Adipose tissue (tissue), 3 donors: ENCODE results near the gene DDX55. TPM values are rescaled to one million over a fixed set of nuclear protein-coding genes. Genes with fewer than 3 reads are reported as not detected.
"Not testable (repeated sequence)": the region's sequence is repeated elsewhere in the genome, so short reads cannot be mapped to it uniquely, and the experiment has no call there.

Source experiments
- H3K27ac ChIP-seq: one replicate; pipeline ENCODE4 v1.5.1; 2013; ENCODE audit warnings: low read depth, low read length
- WGBS, 3 donors: extraction: QIAGEN DNeasy Blood & Tissue Kit; methylation state at CpG; one replicate each; pipeline ENCODE4 v1.1.7; 2013; 5-methylcytosine and 5-hydroxymethylcytosine counted together
- polyA plus RNA-seq, 3 donors: library from polyadenylated mRNA; stranded (reverse); fragments of 200-250 nt; gene quantifications; one replicate each; pipeline ENCODE4 v1.2.3, GENCODE V29; 2013
- donor health status: healthy with polysubstance abuse.
- donor health status: Bipolar disorder and iron deficiency.
- donor health status: healthy.

Gene DDX55
- polyA plus RNA-seq, 3 donors, result 8.2 to 15.8 (median 8.3) TPM

DNA sequence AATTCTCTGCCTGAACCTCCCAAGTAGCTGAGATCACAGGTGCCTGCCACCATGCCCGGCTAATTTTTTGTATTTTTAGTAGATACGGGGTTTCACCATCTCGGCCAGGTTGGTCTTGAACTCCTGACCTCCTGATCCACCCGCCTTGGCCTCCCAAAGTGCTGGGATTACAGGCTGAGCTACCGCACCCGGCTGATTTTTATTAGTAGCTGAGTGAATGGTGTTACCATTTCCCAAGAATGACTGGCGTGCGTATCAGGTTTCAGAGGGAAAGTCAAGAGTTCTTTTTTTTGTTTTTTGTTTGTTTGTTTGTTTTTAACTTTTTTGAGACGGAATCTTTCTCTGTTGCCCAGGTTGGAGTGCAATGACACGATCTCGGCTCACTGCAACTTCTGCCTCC, 1.6 kb downstream of the DDX55 start:
- 80 to 91% (median 90%) methylated on average over 11 of the region's 11 CpGs for WGBS, 3 donors
- not testable (repeated sequence) for H3K27ac ChIP-seq

DNA sequence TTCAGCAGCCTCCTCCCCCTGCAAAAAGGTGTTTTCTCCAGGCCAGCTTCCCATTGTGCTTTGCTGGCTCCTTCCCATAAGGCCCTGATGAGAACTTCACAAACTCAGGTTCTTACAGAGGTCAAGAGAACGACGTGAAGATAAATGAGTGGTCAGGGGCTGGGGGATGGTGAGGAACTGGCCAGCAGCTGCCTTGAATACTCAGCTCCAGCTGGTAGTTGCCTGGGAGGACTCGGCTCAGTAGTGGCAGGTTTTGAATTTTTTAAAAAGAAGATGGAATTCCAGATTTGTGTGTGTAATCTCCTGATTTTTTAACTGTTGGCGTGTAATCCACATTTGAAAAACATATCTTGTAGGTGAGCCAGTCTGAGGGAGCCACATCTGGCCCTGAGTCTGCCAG, 5.9 kb downstream of the DDX55 start:
- WGBS, 3 donors, result 77 to 82% (median 80%) methylated on average over 4 of the region's 4 CpGs

DNA sequence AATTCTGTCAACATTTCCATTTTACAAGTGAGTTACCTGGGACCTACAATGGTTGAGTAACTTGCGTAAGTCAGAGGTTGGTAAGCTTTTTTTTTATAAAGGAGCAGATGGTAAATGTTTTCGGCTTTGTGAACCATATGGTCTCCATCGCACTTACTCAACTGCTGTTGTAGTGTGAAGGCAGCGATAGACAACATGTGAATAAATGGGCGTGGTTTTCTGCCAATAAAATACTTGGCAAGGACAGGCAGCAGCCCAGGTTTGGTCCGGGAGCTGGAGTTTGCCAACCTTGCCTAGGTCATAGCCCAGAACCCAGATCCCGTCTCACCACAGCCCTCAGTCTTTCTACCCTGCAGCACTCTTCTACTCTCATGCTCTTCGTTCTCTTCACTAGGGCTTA, 6.3 kb downstream of the DDX55 start:
- no peak overlapping the region for H3K27ac ChIP-seq
- WGBS, 3 donors, result 89 to 95% (median 92%) methylated on average over 8 of the region's 8 CpGs

More for the DNA sequence above, 5.9 kb downstream of the DDX55 start:
- no peak overlapping the region for H3K27ac ChIP-seq

DNA sequence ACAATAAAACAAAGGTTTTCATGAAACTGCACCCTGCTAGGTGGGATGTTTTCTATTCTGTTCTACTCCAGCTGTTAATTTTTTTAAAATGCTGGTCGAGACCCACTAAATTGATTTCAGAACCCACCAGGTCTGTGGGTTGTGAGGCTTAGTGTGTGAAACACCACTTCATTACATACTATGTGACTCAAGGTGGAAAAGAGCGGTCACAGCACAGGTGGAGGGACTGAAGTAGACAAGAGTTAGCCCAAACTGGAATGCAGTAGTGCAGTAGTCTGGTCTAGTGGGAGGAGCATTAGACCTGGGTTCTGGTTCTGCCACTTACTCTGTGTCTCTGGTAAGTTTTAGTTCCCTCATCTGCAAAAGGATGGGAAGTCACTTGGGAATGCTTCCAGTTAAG, 12.2 kb downstream of the DDX55 start:
- WGBS, 3 donors, result 91 to 97% (median 96%) methylated on average over 2 of the region's 2 CpGs
- H3K27ac ChIP-seq, result no peak overlapping the region

DNA sequence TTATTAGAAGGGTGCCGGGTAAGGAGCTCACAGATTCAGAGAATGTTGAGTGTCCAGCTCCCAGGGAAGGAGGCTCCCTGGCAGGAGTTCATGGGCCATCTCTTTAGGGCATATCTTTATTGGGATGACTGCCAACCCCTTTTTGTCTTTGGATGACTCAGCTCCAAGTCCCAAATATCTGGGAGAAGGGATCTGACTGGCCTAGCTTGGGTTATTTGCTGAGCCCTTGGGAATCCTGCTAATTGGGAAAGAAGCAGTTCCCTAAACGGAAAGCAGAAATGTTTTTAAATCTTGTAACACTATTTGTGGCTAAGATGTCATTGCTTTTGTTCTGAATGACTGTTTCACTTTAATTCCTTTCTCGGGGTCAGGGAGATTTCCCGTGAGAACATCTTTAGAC, 12.6 kb downstream of the DDX55 start:
- WGBS, 3 donors, result 49 to 87% (median 54%) methylated on average over 4 of the region's 4 CpGs
- no peak overlapping the region for H3K27ac ChIP-seq

DNA sequence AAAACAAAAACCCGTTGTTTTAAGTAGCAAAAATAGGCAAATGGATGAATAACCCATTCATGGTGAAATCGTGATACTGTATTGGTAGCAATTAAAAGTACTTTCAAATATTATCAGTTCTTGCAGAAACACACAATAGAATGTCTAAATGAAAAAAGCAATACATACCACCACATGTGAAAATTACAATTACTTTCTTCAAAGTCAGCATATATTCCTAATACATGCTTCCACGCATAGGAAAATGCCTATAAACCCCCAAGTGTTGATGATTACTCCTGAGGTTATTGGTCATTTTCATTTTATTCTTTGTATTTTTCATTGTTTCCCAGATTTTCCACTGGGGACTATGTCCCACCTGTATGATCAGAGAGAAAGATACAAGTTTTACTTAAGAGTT, 15.2 kb downstream of the DDX55 start:
- 84 to 94% (median 87%) methylated on average over 3 of the region's 3 CpGs for WGBS, 3 donors

DNA sequence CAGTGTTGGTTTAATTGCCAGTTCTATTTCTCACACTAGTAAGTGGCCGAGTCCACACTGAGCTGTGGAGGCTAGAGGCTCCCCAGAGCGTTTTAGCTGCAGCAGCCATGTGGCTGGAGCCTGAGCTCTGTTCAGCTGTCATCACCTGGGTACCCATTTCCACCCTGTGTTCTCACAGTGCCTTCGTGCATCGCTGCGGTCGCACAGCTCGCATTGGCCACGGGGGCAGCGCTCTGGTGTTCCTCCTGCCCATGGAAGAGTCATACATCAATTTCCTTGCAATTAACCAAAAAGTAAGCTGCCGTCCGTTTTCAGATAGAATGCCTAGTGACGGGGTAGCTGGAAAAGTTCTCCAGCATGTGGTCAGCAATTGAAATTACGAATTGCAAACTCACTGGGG, 15.7 kb downstream of the DDX55 start:
- 88 to 91% (median 89%) methylated on average over 13 of the region's 13 CpGs for WGBS, 3 donors

More for the DNA sequence above, 15.2 kb downstream of the DDX55 start:
- no peak overlapping the region for H3K27ac ChIP-seq

DNA sequence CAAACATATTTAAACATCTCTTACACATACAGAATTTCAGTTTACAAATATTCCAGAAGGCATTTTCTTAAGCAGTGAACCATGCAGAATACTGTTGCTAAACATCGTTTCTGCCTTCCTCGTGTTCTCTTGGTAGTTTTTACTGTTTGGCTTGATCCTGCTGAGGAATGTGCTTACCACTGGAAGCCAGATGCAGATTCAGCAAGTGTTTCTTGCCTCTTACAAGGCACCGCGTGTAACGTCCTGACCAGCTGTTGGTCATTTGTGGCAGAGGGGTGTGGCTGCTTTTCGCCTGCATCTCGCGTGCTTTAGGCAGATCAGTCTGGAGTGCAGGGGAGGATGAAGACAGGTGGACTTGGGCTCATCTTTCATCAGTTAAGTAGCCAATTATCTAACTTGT, 19.2 kb downstream of the DDX55 start:
- 78 to 89% (median 78%) methylated on average over 8 of the region's 8 CpGs for WGBS, 3 donors
- H3K27ac ChIP-seq, result no peak overlapping the region

More for the DNA sequence above, 15.7 kb downstream of the DDX55 start:
- H3K27ac ChIP-seq, result no peak overlapping the region

DNA sequence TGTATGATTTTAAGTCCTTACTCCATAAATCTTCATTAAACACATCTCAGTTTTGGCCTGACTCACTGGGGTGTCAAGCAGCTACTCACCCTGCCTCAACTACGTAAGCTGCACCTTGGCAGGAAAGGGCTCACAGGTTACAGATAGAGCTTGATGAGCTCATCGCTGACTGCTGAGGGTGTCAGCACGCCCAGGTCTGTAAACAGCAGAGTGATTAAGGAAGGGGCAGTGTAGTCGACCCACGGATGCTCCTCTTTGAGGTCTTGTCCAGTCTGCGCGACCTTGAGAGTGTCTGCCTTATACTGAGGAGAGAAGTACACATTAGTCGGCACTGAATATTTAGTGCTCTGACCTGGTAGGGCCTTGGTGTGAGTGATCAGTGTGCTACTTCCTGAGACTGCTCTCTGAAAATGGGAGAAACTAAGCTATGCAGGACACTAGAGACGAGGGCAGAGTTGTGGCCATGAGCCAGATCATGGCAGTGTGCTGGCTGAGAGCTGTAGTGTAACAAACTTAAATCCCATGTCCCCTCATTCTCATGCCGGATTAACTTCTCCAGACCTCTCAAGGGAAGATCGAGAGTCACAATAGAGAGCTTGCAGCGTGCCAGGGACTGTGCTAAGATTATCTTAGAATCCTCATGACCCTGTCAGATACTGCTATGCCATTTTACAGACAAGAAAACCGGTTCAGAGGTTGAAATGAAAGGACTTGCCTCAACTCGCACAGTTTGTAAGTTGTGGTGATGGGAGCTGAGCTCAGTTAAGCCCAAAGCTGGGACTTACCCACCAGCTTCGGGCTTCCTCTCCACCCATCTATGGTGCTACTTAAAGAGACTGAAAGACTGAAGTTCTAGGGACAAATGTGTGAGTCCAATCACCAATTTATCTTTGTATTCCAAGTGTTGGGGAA, 20.0 kb downstream of the DDX55 start:
- no peak overlapping the region for H3K27ac ChIP-seq
- 80 to 87% (median 86%) methylated on average over 15 of the region's 15 CpGs for WGBS, 3 donors

DNA sequence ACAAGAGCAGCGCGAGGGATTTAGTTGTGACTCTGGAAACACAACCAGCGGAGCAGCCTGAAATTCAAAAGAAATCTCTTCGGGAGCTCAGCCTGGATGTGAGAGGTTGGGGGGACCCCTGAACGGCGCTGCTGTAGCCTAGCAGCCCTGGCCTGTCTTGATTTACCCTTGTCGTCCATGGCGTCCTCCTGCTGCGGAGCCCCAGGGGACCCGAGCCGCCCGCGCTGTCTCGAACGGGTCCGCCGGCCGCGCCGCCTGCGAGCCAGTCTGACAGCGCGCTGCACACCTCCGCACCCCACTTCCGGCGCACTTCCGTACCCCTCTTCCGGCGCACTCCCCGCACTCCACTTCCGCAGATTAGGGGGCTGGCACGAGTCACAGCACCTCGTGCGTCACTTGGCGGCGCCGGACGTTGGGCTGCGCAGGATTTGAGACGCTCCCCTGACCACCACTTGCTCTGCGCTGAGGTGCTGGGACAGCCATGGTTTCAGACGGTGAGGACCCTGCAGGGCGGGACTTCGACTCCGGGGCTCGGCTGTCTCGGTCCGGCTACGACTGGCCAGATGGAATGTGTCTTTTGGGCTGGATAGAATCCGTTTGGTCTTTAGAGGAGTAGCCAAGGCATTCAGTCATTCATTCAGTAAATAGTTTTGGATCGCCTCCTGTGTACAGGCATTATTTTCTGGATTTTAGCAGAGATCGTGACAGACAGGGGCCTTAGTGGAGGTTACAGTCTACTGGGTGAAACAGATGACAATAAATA, 31.7 kb downstream of the DDX55 start, which contains the start of the genes EIF2B1 and GTF2H3:
EIF2B1 (minus strand) TSS at position 308 of the 763 bp plus-strand sequence; CDS start at position 179, 129 bp downstream.
GTF2H3 (plus strand) TSS at position 451 of the 763 bp plus-strand sequence; CDS start at position 482, 31 bp downstream.
- WGBS, 3 donors, result 0 to 1% (median 1%) methylated on average over 51 to 52 of the region's 52 CpGs
- peak within 1 kb of the TSS; percentile 21 for H3K27ac ChIP-seq

DNA sequence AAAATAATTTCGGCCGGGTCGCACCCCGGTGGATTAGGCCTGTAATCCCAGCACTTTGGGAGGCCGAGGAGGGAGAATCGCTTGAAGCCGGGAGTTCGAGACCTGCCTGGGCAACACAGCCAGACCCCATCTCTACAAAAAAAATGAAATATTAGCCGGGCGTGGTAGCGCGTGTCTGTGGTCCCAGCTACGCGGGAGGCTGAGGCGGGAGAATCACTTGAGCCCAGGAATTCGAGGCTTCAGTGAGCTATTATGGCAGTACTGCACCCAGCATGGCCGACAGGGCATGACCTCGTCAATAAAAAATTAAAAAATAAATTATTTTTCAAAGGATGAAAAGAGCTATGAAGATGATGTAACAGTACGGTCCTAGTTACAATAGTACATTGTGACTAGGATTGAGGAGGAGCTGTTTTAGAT, 32.3 kb downstream of the DDX55 start:
- WGBS, 3 donors, result 5 to 16% (median 16%) methylated on average over 19 of the region's 19 CpGs
- peak overlapping the region; percentile 21 for H3K27ac ChIP-seq

DNA sequence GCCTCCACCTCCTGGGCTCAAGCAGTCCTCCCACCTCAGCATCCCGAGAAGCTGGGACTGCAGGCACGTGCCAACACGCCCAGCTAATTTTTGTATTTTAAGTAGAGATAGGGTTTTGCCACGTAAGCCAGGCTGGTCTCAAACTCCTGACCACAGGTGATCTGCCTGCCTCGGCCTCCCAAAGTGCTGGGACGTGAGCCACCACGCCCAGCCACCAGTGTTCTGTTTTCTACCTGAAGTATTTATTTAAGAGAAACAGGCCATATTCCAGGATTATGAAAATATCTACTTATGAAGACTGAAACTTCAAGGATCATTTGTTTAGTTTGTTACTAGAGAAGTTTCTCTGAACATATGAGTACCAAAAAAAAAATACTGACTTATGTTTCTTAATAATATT, 42.0 kb downstream of the DDX55 start:
- no peak overlapping the region for H3K27ac ChIP-seq
- WGBS, 3 donors, result 76 to 94% (median 91%) methylated on average over 7 of the region's 7 CpGs

DNA sequence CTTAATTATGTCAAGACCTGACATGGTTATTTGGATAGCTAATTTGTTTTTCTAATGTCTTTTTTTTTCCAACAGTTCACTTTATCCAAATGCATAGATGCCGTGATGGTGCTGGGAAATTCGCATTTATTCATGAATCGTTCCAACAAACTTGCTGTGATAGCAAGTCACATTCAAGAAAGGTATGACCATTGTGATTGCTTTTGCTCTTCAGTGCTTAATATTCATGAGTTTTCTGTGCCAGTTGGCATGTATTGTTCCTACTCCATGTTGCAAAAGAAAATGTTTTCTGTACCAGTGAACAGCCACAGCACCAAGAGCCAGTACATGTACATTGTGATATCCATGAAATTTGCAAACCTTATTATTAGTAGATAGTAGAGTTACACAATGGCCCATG, 43.5 kb downstream of the DDX55 start:
- H3K27ac ChIP-seq, result no peak overlapping the region
- WGBS, 3 donors, result 98 to 100% (median 98%) methylated on average over 3 of the region's 3 CpGs

DNA sequence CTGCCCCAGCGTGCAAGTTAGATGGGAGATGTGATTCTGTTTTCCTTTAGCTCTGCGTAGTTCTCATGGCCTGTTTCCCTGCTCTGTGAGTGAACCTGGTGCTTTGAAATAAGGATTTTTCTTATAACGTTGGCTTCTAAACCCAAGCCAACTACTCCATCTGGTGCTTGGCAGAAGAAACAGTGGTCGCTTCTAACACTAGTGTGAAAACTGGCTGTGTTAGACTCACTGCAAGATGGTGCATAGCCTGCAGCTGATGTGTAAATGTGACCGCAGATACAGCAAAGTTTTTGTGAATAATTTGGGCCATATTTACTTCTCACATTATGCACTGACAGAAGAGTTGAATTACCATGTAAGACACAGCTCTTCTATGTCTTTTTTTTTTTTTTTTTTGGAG, 44.0 kb downstream of the DDX55 start:
- WGBS, 3 donors, result 88 to 90% (median 89%) methylated on average over 5 of the region's 5 CpGs
- H3K27ac ChIP-seq, result no peak overlapping the region

DNA sequence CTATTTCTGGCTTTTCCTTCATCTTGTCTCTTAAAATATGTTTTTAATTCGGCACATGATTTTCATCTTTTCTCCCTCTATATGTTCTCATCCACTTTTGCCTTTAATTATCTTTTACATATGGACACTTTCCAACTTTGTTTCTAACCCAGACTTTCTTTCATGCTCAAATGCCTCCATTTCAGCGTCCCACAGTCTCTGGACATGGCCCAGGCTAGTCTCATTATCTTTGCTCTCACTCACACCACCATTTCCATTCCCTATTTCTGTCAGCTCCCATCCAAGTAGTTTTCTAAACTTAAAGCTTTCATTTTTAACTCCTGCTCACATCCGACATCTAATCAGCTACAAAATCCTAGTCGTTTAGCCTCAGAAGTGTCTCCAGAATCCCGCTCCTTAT, 46.5 kb downstream of the DDX55 start:
- H3K27ac ChIP-seq, result no peak overlapping the region
- 88 to 93% (median 92%) methylated on average over 5 of the region's 5 CpGs for WGBS, 3 donors

DNA sequence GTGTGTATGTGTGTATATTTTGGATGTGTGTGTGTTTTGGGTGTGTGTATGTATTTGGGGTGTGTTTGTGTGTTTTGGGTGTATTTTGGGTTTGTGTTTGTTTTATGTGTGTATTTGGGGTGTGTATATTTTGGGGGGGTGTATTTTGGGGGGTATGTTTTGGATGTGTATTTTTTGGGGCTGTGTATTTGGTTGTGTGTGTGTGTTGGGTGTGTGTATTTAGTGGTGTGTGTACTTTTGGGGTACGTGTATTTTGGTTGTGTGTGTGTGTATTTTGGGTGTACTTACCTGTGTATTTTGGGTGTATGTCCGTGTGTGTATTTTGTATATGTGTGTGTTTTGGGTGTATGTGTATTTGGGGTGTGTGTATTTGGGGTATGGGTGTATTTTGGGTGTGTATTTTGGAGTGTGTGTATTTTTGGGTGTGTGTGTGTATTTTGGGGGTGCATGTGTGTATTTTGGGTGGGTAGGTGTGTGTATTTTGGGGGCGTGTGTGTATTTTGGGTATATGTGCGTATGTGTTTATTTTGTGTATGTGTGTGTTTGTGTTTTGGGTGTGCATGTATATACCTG, 52.3 kb downstream of the DDX55 start:
- no peak overlapping the region for H3K27ac ChIP-seq
- 86 to 99% (median 94%) methylated on average over 4 of the region's 4 CpGs for WGBS, 3 donors

DNA sequence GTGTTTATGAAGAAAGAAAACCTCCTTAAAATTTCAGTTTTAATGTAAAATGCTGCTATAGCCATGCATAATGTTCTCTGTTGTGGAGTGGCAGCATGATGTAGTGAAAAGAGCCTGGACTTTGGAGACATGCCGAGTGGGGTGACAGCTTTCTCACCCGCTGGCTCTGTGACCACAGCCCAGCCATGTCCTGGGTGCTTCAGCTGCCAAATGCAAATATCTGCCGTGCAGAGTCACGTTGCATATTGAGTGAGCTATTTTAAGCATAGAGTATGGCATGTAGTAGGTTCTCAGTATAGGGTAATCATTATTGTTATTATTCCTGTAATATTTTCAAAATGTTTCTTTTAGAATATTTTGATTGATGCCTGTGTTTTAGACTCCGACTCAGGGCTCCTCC, 53.5 kb downstream of the DDX55 start:
- WGBS, 3 donors, result 77 to 90% (median 88%) methylated on average over 5 of the region's 5 CpGs
- H3K27ac ChIP-seq, result no peak overlapping the region

DNA sequence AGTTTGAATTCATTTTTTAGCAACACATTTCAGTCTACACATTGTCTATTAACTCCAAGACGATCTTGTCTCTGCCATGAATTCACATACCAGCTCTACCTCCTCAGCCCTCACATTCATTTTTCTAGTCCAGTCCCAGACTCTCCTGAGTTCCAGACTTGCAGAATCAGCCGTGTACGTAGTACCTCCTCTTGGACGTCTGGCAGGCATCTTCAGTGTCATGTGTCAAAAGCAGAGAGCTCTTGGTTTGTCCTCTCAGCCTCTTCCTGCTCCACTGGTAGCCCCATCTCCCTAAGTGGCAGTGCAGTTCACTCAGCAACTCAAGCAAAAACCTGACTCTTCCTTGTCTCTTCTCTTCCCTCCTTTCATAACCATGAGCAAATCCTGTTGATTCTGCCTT, 54.5 kb downstream of the DDX55 start:
- WGBS, 3 donors, result 83 to 88% (median 86%) methylated on average over 4 of the region's 4 CpGs
- no peak overlapping the region for H3K27ac ChIP-seq

DNA sequence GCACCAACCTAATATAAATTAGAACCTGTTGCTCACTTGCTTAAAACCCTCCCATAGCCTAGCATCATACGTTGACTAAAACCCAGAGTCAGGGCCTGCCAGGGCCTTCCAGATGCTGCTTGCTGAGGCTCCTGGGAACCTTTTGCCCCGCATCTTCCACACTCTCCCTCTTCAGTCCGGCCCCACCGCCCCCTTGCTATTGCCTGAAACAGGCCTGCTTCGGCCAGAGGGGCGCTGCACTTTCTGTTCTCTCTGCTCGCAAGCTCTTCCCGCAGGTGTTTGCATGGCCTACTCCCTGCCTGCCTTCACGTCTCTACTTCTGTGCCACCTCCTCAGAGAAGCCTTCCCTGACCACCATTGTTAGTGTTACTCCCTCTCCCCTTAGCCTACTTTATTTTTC, 55.3 kb downstream of the DDX55 start:
- H3K27ac ChIP-seq, result no peak overlapping the region
- 90 to 94% (median 94%) methylated on average over 9 of the region's 9 CpGs for WGBS, 3 donors
